ENCODE data around the gene LRRC8A. TPM values are rescaled to one million over a fixed set of nuclear protein-coding genes. Genes with fewer than 3 reads are reported as not detected.
"Not testable (repeated sequence)": the region's sequence is repeated elsewhere in the genome, so short reads cannot be mapped to it uniquely, and the experiment has no call there.

The LRRC8A gene
- total RNA-seq, 2 donors from 2014 or later = 45.3 to 65.9 TPM

GRCh38 chr9:128851779-128852600 is 29.9 kb upstream of the LRRC8A start:
- H3K9me3 ChIP-seq; H3K27ac ChIP-seq; H3K4me1 ChIP-seq; H3K36me3 ChIP-seq; DNase-seq (ENCODE audit: low spot score); H3K27me3 ChIP-seq; H3K4me3 ChIP-seq: not testable (repeated sequence)
- TF ChIP-seq CTCF (IDR thresholded peaks at IDR 0.05) = peak; percentile 28 to 69

GRCh38 chr9:128852646-128853045 is 29.3 kb upstream of the LRRC8A start:
- not testable (repeated sequence) for H3K27me3 ChIP-seq; H3K4me3 ChIP-seq; H3K4me1 ChIP-seq; H3K36me3 ChIP-seq; DNase-seq (ENCODE audit: low spot score); H3K27ac ChIP-seq; H3K9me3 ChIP-seq

- not testable (repeated sequence) for H3K4me1 ChIP-seq; H3K36me3 ChIP-seq; DNase-seq (ENCODE audit: low spot score); H3K27ac ChIP-seq; H3K27me3 ChIP-seq; H3K9me3 ChIP-seq; H3K4me3 ChIP-seq
These were observed 27.5 kb upstream of the LRRC8A start for GRCh38 chr9:128854454-128854853.

- H3K36me3 ChIP-seq; DNase-seq (ENCODE audit: low spot score); H3K27me3 ChIP-seq; H3K4me1 ChIP-seq; H3K27ac ChIP-seq; H3K9me3 ChIP-seq; H3K4me3 ChIP-seq: not testable (repeated sequence)
These were observed 23.5 kb upstream of the LRRC8A start for GRCh38 chr9:128858476-128858875.

- Histone ChIP-seq H3K27ac (no peak overlapping the region), H3K27me3 (no peaks in the 10 kb centered on the region), H3K9me3 (no peaks in the 10 kb centered on the region), H3K4me3 (no peak overlapping the region), H3K36me3 (no peaks in the 10 kb centered on the region), H3K4me1 (no peaks in the 10 kb centered on the region)
- TF ChIP-seq CTCF (IDR thresholded peaks at IDR 0.05) = no peak
- DNase-seq (ENCODE audit: low spot score) = no peak
These were observed 21.0 kb upstream of the LRRC8A start for GRCh38 chr9:128860937-128861336.

GRCh38 chr9:128861501-128861900 is 20.4 kb upstream of the LRRC8A start:
- Histone ChIP-seq H3K4me3 (no peak overlapping the region), H3K27ac (no peak overlapping the region), H3K9me3 (no peaks in the 10 kb centered on the region), H3K36me3 (no peaks in the 10 kb centered on the region), H3K4me1 (no peaks in the 10 kb centered on the region), H3K27me3 (no peaks in the 10 kb centered on the region)
- no peak for DNase-seq (ENCODE audit: low spot score)
- TF ChIP-seq CTCF (IDR thresholded peaks at IDR 0.05) = no peak

- no peaks in the 10 kb centered on the region for H3K27me3 ChIP-seq
- no peaks in the 10 kb centered on the region for H3K36me3 ChIP-seq
- H3K4me1 ChIP-seq = no peaks in the 10 kb centered on the region
- H3K9me3 ChIP-seq = no peaks in the 10 kb centered on the region
- TF ChIP-seq CTCF (IDR thresholded peaks at IDR 0.05) = no peak
- no peak overlapping the region for H3K4me3 ChIP-seq
- DNase-seq (ENCODE audit: low spot score) = no peak
- no peak overlapping the region for H3K27ac ChIP-seq
These were observed 19.5 kb upstream of the LRRC8A start for GRCh38 chr9:128862401-128862851.
